Smooth muscle cell (in vitro differentiated cells): ENCODE measurements around the gene CFAP107. TPM values are rescaled to one million over a fixed set of nuclear protein-coding genes. Genes with fewer than 3 reads are reported as not detected.

Experiments used
- DNase-seq: peaks from one replicate; lab custom pipeline; 2025; ENCODE audit not compliant: unreplicated experiment; lab: John Stamatoyannopoulos, UW
- H2AFZ ChIP-seq: fragments of 200-600 bp; sonication (generic); 2 replicates; pipeline ENCODE4 v1.6.0; 2016; ENCODE audit warnings: antibody characterized with exemption, low read depth, mild to moderate bottlenecking
- H3F3A ChIP-seq: fragments of 200-600 bp; sonication (generic); 2 replicates; pipeline ENCODE4 v1.6.0; 2017; ENCODE audit warnings: antibody characterized with exemption, low read depth
- H3K27ac ChIP-seq: fragments of 200-600 bp; sonication (generic); 2 replicates; pipeline ENCODE4 v1.5.1; 2016; ENCODE audit warnings: low read depth, mild to moderate bottlenecking
- H3K27me3 ChIP-seq: fragments of 200-600 bp; sonication (generic); 2 replicates; pipeline ENCODE4 v1.6.1; 2016; ENCODE audit warnings: low read depth, mild to moderate bottlenecking
- H3K36me3 ChIP-seq: fragments of 200-600 bp; sonication (generic); 2 replicates; pipeline ENCODE4 v1.5.1; 2016; ENCODE audit warnings: low read depth
- H3K4me1 ChIP-seq: fragments of 200-600 bp; sonication (generic); 2 replicates; pipeline ENCODE4 v1.5.1; 2016; ENCODE audit warnings: low read depth
- H3K4me2 ChIP-seq: fragments of 200-600 bp; sonication (generic); 2 replicates; pipeline ENCODE4 v1.6.0; 2016; ENCODE audit warnings: mild to moderate bottlenecking
- H3K4me3 ChIP-seq: fragments of 200-600 bp; sonication (generic); 2 replicates; pipeline ENCODE4 v1.5.1; 2016; ENCODE audit warnings: mild to moderate bottlenecking
- H3K79me2 ChIP-seq: fragments of 200-600 bp; sonication (generic); 2 replicates; pipeline ENCODE4 v1.6.0; 2016; ENCODE audit warnings: low read depth, mild to moderate bottlenecking
- H3K9ac ChIP-seq: fragments of 200-600 bp; sonication (generic); 2 replicates; pipeline ENCODE4 v1.6.0; 2016; ENCODE audit warnings: low read depth
- H3K9me3 ChIP-seq: fragments of 200-600 bp; sonication (generic); replicated peaks from 2 replicates; pipeline ENCODE4 v1.5.1; 2016; ENCODE audit warnings: low read depth
- H4K20me1 ChIP-seq: fragments of 200-600 bp; sonication (generic); 2 replicates; pipeline ENCODE4 v1.6.0; 2016; ENCODE audit warnings: low read depth
- CTCF ChIP-seq: fragments of 200-600 bp; sonication (generic); IDR thresholded peaks from 2 replicates; pipeline ENCODE4 v1.5.1; 2017; ENCODE audit warnings: borderline replicate concordance, mild to moderate bottlenecking, antibody characterized with exemption; ENCODE audit not compliant: insufficient read depth, poor library complexity, severe bottlenecking
- WGBS: methylation state at CpG from one replicate; pipeline ENCODE4 v1.1.7; 2016; ENCODE audit warnings: low lambda C conversion rate; 5-methylcytosine and 5-hydroxymethylcytosine counted together
- polyA plus RNA-seq: library from polyadenylated mRNA; unstranded; fragments of >200 nt; fragmentation: Nextera tagmentation; extraction: Ambion mirVana; gene quantifications from 2 replicates; pipeline ENCODE4 v1.2.1, GENCODE V29; 2016
- total RNA-seq: library from RNA; depleted of rRNA; stranded (reverse); fragments of >200 nt; gene quantifications from 2 replicates; pipeline ENCODE4 v1.2.3, GENCODE V29; 2014

Gene CFAP107
- total and polyA plus RNA-seq, 2 experiments from 2014 or later: not detected

GRCh38 chr1:12748778-12749355, 2.9 kb downstream of the CFAP107 start:
- no peaks in the 10 kb centered on the region for H4K20me1 ChIP-seq
- H3K27me3 ChIP-seq: no peaks in the 10 kb centered on the region
- no peak overlapping the region for H3K9ac ChIP-seq
- no peaks in the 10 kb centered on the region for H3K36me3 ChIP-seq
- DNase-seq: no peak
- H3K4me2 ChIP-seq: no peak overlapping the region
- no peak overlapping the region for H2AFZ ChIP-seq
- peaks cover 3% of the 10 kb centered on the region for H3K9me3 ChIP-seq
- TF ChIP-seq CTCF: no peak
- no peaks in the 10 kb centered on the region for H3K79me2 ChIP-seq
- no peak overlapping the region for H3K27ac ChIP-seq
- H3K4me3 ChIP-seq: no peak overlapping the region
- no peaks in the 10 kb centered on the region for H3K4me1 ChIP-seq
- no peaks in the 10 kb centered on the region for H3F3A ChIP-seq

- Histone ChIP-seq H2AFZ (no peak overlapping the region), H3K4me3 (no peak overlapping the region), H3K4me2 (no peak overlapping the region), H3K9me3 (no peaks in the 10 kb centered on the region), H3K27ac (no peak overlapping the region), H3K79me2 (no peaks in the 10 kb centered on the region), H3K4me1 (no peaks in the 10 kb centered on the region), H3K27me3 (no peaks in the 10 kb centered on the region), H3K36me3 (no peaks in the 10 kb centered on the region), H3K9ac (no peak overlapping the region), H3F3A (no peaks in the 10 kb centered on the region), H4K20me1 (no peaks in the 10 kb centered on the region)
- no peak for DNase-seq
- TF ChIP-seq CTCF: no peak
- 81% methylated on average over 4 of the region's 4 CpGs for WGBS
These were observed 8.7 kb downstream of the CFAP107 start for GRCh38 chr1:12754738-12755137.

GRCh38 chr1:12756273-12756672, 10.3 kb downstream of the CFAP107 start:
- H4K20me1 ChIP-seq: no peaks in the 10 kb centered on the region
- H3K4me2 ChIP-seq: no peak overlapping the region
- no peak overlapping the region for H3K27ac ChIP-seq
- no peaks in the 10 kb centered on the region for H3F3A ChIP-seq
- H3K79me2 ChIP-seq: no peaks in the 10 kb centered on the region
- TF ChIP-seq CTCF: no peak
- no peaks in the 10 kb centered on the region for H3K36me3 ChIP-seq
- DNase-seq: no peak
- no peaks in the 10 kb centered on the region for H3K9me3 ChIP-seq
- H3K4me3 ChIP-seq: no peak overlapping the region
- no peaks in the 10 kb centered on the region for H3K4me1 ChIP-seq
- H3K27me3 ChIP-seq: no peaks in the 10 kb centered on the region
- WGBS: 81% methylated on average over 2 of the region's 2 CpGs
- H3K9ac ChIP-seq: no peak overlapping the region
- H2AFZ ChIP-seq: no peak overlapping the region

- no peaks in the 10 kb centered on the region for H3K4me1 ChIP-seq
- no peak for DNase-seq
- no peak overlapping the region for H2AFZ ChIP-seq
- no peaks in the 10 kb centered on the region for H3K27me3 ChIP-seq
- H3F3A ChIP-seq: no peaks in the 10 kb centered on the region
- no peak overlapping the region for H3K27ac ChIP-seq
- no peaks in the 10 kb centered on the region for H3K36me3 ChIP-seq
- H3K9me3 ChIP-seq: no peaks in the 10 kb centered on the region
- H3K79me2 ChIP-seq: no peaks in the 10 kb centered on the region
- H4K20me1 ChIP-seq: no peaks in the 10 kb centered on the region
- WGBS: 87% methylated on average over 6 of the region's 6 CpGs
- TF ChIP-seq CTCF: no peak
- H3K4me2 ChIP-seq: no peak overlapping the region
- no peak overlapping the region for H3K4me3 ChIP-seq
- no peak overlapping the region for H3K9ac ChIP-seq
These were observed 10.9 kb downstream of the CFAP107 start for GRCh38 chr1:12756768-12757413.
